GM12874 (cell line): ENCODE data around the gene GOLGA7B.

Experiments used
- TF ChIP-seq, protein P1 (sequence below): IDR thresholded peaks from 2 replicates; pipeline ENCODE4 v1.5.1; 2011; ENCODE audit warnings: low read depth, mild to moderate bottlenecking, control low read depth, low read length, moderate library complexity; ENCODE audit not compliant: insufficient read depth

The GOLGA7B gene

DNA sequence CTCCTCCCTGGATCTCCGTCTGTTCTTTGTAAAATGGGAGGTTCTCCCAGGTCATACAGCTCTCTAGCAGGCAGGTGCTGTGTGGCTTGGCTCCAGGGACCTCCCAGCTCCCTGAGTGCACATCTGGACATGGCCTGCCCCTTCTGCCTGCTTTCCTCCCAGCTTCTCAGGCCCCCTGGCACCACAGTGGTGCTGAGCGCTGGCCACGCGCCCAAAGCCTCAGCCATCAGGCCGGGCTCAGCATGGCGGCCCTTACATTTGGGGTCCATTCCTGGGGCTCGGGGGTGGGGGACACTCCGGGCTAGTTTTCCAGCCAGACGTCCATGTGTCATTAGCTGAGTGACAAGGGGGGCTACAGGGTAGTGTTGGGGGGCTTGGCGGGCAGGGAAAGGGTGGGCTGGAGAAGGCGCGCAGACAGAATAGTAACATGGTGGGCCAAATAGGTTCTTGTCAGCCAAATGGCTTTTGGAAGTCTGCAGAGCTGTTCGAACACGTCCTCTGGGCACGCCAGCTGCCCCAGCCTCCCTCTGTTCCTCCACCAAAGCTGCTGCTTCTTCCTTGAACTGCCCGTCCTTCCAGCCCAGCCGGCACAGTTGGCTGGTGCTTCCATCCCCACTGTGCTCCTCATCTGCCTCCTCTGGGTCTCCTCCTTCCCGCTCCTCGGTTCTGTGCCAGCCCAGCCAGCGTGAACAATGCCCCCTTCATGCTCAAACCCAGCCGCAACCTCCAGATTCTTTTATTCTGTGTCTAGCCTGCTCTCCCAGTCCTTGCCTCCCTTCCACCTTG is 65.9 kb downstream of the GOLGA7B start:
- TF ChIP-seq, protein P1, sequence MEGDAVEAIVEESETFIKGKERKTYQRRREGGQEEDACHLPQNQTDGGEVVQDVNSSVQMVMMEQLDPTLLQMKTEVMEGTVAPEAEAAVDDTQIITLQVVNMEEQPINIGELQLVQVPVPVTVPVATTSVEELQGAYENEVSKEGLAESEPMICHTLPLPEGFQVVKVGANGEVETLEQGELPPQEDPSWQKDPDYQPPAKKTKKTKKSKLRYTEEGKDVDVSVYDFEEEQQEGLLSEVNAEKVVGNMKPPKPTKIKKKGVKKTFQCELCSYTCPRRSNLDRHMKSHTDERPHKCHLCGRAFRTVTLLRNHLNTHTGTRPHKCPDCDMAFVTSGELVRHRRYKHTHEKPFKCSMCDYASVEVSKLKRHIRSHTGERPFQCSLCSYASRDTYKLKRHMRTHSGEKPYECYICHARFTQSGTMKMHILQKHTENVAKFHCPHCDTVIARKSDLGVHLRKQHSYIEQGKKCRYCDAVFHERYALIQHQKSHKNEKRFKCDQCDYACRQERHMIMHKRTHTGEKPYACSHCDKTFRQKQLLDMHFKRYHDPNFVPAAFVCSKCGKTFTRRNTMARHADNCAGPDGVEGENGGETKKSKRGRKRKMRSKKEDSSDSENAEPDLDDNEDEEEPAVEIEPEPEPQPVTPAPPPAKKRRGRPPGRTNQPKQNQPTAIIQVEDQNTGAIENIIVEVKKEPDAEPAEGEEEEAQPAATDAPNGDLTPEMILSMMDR: no peak

DNA sequence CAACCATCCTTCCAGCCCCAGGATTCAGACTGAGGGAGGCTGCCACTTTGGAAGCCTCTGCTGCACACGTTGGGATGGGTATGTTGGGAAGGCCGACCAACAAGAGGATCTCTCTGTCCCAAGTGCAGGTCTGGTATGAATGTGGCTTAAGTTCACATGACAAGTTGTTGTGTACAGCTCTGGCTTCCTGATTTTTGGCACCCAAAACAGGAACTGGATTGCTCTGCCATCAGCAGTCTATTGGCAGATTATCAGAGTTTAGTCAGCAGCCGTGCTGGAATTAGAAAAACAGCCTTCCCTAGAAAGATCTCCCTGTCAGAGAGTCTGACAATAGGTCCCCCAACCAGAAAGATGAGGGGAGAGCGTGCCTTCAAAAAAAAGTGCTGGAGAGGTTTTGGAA is 66.9 kb downstream of the GOLGA7B start:
- TF ChIP-seq, protein P1: no peak

DNA sequence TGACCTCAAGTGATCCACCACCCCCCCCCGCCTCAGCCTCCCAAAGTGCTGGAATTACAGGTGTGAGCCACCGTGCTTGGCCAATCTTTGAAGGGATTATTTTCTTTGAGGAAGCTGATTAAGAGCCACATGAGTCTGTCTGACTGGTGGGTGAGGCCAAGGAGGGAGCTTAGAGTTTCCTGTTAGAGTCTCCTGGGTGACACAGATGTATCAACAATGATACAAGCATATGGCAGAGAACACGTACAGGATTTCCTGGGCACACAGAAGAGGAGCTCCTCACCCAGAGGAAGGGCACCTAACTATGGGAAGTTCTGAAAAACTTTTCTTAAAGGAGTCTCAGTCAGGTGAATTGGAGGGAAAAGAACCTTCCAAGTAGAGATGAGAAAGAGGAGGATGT is 69.4 kb downstream of the GOLGA7B start:
- TF ChIP-seq, protein P1: no peak

DNA sequence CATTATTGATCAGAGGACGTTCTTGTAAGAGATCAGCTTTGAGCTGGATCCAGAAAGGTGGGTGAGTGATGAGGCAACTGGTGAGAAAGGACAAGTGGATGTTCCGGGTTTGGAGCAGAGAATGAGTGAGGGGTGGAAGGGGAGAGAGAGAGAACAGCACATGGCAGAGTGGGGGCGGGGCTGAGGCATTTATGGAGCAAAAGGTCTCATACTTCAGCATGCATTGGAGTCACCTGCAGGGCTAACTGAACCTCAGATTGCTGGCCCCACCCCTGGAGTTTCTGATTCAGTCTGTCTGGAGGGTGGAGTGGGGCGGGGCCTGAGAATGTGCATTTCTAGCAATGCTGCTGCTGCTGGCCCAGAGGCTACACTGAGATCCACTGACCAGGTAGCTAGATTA is 71.2 kb downstream of the GOLGA7B start:
- TF ChIP-seq, protein P1: no peak
